Loucy (cell line): ENCODE data around the gene ATP11A.

ENCODE experiments used
- H2AFZ ChIP-seq: fragments of 200-600 bp; sonication (generic); 2 replicates; pipeline ENCODE4 v1.6.0; 2016; ENCODE audit warnings: antibody characterized with exemption, mild to moderate bottlenecking, low read length, moderate library complexity
- H3F3A ChIP-seq: fragments of 200-600 bp; 2 replicates; pipeline ENCODE4 v1.6.0; 2016; ENCODE audit warnings: antibody characterized with exemption, low read depth, mild to moderate bottlenecking
- H3K27me3 ChIP-seq: fragments of 200-600 bp; sonication (generic); 2 replicates; pipeline ENCODE4 v1.6.1; 2014; ENCODE audit warnings: low read length, mild to moderate bottlenecking; ENCODE audit not compliant: insufficient read depth, poor library complexity, severe bottlenecking
- H3K36me3 ChIP-seq: fragments of 200-600 bp; sonication (generic); 2 replicates; pipeline ENCODE4 v1.6.1; 2016; ENCODE audit warnings: low read length; ENCODE audit not compliant: insufficient read depth
- H3K4me1 ChIP-seq: fragments of 200-600 bp; sonication (generic); 2 replicates; pipeline ENCODE4 v1.5.1; 2014; ENCODE audit warnings: low read length, mild to moderate bottlenecking; ENCODE audit not compliant: insufficient read depth, poor library complexity, severe bottlenecking
- H3K4me2 ChIP-seq: fragments of 200-600 bp; sonication (generic); 2 replicates; pipeline ENCODE4 v1.6.0; 2014; ENCODE audit warnings: antibody characterized with exemption, low read length, low read depth, mild to moderate bottlenecking; ENCODE audit not compliant: poor library complexity, severe bottlenecking
- H3K4me3 ChIP-seq: fragments of 200-600 bp; sonication (generic); 2 replicates; pipeline ENCODE4 v1.5.1; 2014; ENCODE audit warnings: low read length, mild to moderate bottlenecking, mixed read lengths; ENCODE audit not compliant: poor library complexity, severe bottlenecking
- H3K79me2 ChIP-seq: fragments of 200-600 bp; sonication (generic); 2 replicates; pipeline ENCODE4 v1.6.1; 2014; ENCODE audit warnings: low read length; ENCODE audit not compliant: insufficient read depth
- H3K9ac ChIP-seq: fragments of 200-600 bp; sonication (generic); 2 replicates; pipeline ENCODE4 v1.6.0; 2014; ENCODE audit warnings: mild to moderate bottlenecking, low read depth, low read length, moderate library complexity; ENCODE audit not compliant: poor library complexity, severe bottlenecking
- H3K9me2 ChIP-seq: fragments of 200-600 bp; sonication (generic); replicated peaks from 2 replicates; pipeline ENCODE4 v1.6.1; 2016; ENCODE audit warnings: low read depth, low read length, mixed read lengths
- H3K9me3 ChIP-seq: fragments of 200-600 bp; sonication (generic); 2 replicates; pipeline ENCODE4 v1.6.1; 2014; ENCODE audit warnings: mild to moderate bottlenecking, antibody characterized with exemption, low read length, low read depth; ENCODE audit not compliant: insufficient read depth
- H4K20me1 ChIP-seq: fragments of 200-600 bp; sonication (generic); 2 replicates; pipeline ENCODE4 v1.6.0; 2014; ENCODE audit warnings: antibody characterized with exemption, low read length, mild to moderate bottlenecking; ENCODE audit not compliant: insufficient read depth, poor library complexity, severe bottlenecking
- CTCF ChIP-seq: fragments of 200-600 bp; sonication (generic); conservative IDR thresholded peaks from 2 replicates; pipeline ENCODE4 v1.5.1; 2014; ENCODE audit warnings: mild to moderate bottlenecking, antibody characterized with exemption, low read length
- EZH2phosphoT487 ChIP-seq: fragments of 200-600 bp; IDR thresholded peaks from 2 replicates; pipeline ENCODE4 v1.6.1; 2018; ENCODE audit warnings: antibody characterized with exemption, mild to moderate bottlenecking, moderate library complexity, borderline replicate concordance

Gene ATP11A

GRCh38 chr13:112905619-112905989 is 215.8 kb downstream of the ATP11A start:
- Histone ChIP-seq H4K20me1 (no peaks in the 10 kb centered on the region), H3F3A (no peaks in the 10 kb centered on the region), H3K79me2 (no peaks in the 10 kb centered on the region), H3K9ac (no peak overlapping the region), H3K9me2 (no peaks in the 10 kb centered on the region), H3K4me1 (no peaks in the 10 kb centered on the region), H3K36me3 (no peaks in the 10 kb centered on the region), H2AFZ (no peak overlapping the region), H3K9me3 (no peaks in the 10 kb centered on the region; the same call in 1 of the 2 replicates), H3K27me3 (no peaks in the 10 kb centered on the region), H3K4me3 (no peak overlapping the region), H3K4me2 (no peak overlapping the region)
- TF ChIP-seq CTCF (no peak), EZH2phosphoT487 (no peak)

DNA sequence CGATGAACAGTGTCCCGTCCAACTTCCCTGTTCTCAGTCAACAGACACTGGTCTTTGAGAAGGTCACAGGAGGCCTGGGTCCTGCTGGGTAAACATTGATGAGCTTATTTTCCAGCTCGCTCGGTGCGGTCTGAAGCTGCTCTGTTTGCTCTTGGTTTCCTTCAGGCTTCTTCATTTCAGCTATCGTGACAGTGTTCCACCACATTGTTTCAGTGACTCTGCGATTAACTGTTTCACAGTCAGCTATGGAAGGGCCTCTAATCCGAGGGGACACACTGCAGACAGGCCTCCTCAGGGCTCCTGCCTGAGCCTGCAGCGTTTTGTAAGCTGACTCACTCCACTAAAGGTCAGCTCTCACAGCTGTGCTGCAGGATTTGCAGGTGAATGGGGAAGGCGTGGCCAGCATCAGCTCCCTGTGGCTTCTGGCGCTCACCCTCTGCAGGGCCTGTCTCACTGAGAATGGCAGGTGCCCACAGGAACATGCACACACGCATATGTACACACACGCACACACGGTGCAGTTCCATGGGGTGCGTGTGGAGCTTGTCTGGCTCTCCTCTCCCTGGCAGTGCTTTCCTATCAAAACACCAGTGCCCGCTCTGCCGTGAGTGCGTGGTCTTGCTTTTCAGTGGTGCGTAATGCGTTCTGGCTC is 216.3 kb downstream of the ATP11A start:
- H3F3A ChIP-seq: no peaks in the 10 kb centered on the region
- no peak overlapping the region for H3K9ac ChIP-seq
- H3K79me2 ChIP-seq: no peaks in the 10 kb centered on the region
- no peaks in the 10 kb centered on the region for H3K4me1 ChIP-seq
- H2AFZ ChIP-seq: no peak overlapping the region
- H3K4me3 ChIP-seq: no peak overlapping the region
- TF ChIP-seq EZH2phosphoT487: no peak
- TF ChIP-seq CTCF: no peak
- no peaks in the 10 kb centered on the region for H3K36me3 ChIP-seq
- H4K20me1 ChIP-seq: no peaks in the 10 kb centered on the region
- no peaks in the 10 kb centered on the region; the same call in 1 of the 2 replicates for H3K9me3 ChIP-seq
- no peaks in the 10 kb centered on the region for H3K9me2 ChIP-seq
- H3K4me2 ChIP-seq: no peak overlapping the region
- H3K27me3 ChIP-seq: no peaks in the 10 kb centered on the region

GRCh38 chr13:112907286-112907685 is 217.4 kb downstream of the ATP11A start:
- Histone ChIP-seq H3K4me2 (no peak overlapping the region), H3K9ac (no peak overlapping the region), H2AFZ (no peak overlapping the region), H3K4me1 (no peaks in the 10 kb centered on the region), H4K20me1 (no peaks in the 10 kb centered on the region), H3K9me3 (no peaks in the 10 kb centered on the region; the same call in 1 of the 2 replicates), H3K4me3 (no peak overlapping the region), H3K27me3 (no peaks in the 10 kb centered on the region), H3K9me2 (no peaks in the 10 kb centered on the region), H3K79me2 (no peaks in the 10 kb centered on the region), H3F3A (no peaks in the 10 kb centered on the region), H3K36me3 (no peaks in the 10 kb centered on the region)
- TF ChIP-seq EZH2phosphoT487 (no peak), CTCF (no peak)
